ENCODE results near the gene TAF15. TPM values are rescaled to one million over a fixed set of nuclear protein-coding genes. Genes with fewer than 3 reads are reported as not detected.
A peak's percentile ranks its signal among the peaks of the same experiment; 100 is the strongest.

The TAF15 gene
- total and polyA plus RNA-seq, 11 donors, result 30.1 to 151 (median 116) TPM

- 50 to 55% (median 52%) methylated on average over 5 of the region's 5 CpGs for WGBS, 4 donors
- ATAC-seq (peak in 3 of 4 donors; percentile 28 to 49 (median 31)), DNase-seq (no peak)
- peaks cover 0 to 15% (median 0%) of the 10 kb centered on the region in 12 donors for H3K4me1 ChIP-seq
- H3K4me3 ChIP-seq, result peak overlapping the region in 1 of 12 donors; percentile 44
- no peak for TF ChIP-seq POLR2A (IDR thresholded peaks at IDR 0.05)
- TF ChIP-seq, protein P1, sequence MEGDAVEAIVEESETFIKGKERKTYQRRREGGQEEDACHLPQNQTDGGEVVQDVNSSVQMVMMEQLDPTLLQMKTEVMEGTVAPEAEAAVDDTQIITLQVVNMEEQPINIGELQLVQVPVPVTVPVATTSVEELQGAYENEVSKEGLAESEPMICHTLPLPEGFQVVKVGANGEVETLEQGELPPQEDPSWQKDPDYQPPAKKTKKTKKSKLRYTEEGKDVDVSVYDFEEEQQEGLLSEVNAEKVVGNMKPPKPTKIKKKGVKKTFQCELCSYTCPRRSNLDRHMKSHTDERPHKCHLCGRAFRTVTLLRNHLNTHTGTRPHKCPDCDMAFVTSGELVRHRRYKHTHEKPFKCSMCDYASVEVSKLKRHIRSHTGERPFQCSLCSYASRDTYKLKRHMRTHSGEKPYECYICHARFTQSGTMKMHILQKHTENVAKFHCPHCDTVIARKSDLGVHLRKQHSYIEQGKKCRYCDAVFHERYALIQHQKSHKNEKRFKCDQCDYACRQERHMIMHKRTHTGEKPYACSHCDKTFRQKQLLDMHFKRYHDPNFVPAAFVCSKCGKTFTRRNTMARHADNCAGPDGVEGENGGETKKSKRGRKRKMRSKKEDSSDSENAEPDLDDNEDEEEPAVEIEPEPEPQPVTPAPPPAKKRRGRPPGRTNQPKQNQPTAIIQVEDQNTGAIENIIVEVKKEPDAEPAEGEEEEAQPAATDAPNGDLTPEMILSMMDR (IDR thresholded peaks at IDR 0.05), result no peak
- H3K27me3 ChIP-seq, result no peaks in the 10 kb centered on the region
- peak overlapping the region in 1 of 12 donors; percentile 54 for H3K27ac ChIP-seq
- intact Hi-C loops (cut with DNase I), result no loop called here
- H3K9me3 ChIP-seq, result no peaks in the 10 kb centered on the region
- H3K36me3 ChIP-seq, result no peaks in the 10 kb centered on the region
Measured at GRCh38 chr17:35875072-35875799, 66.0 kb downstream of the TAF15 start.

DNA sequence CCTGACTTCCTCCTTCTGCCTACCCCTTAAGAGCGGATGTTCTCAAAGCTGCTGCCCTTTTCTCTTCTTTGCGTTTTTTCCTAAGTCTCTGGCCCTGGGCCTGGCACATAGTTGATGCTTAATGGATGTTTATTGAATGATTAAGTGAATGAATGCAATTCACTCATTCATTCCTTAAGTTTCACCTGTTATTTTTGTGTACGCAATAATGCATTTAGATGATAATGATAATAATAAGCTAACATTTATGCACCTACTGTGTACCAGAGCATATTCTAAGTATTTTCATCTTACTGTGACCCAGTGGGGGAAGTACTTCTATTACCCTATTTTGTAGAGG is 66.5 kb downstream of the TAF15 start:
- peak overlapping the region in 1 of 12 donors; percentile 53 for H3K27ac ChIP-seq
- intact Hi-C loops (cut with DNase I), result no loop called here

GRCh38 chr17:35876534-35876933 is 67.2 kb downstream of the TAF15 start:
- intact Hi-C loops (cut with DNase I), result no loop called here
- Histone ChIP-seq H3K9me3 (no peaks in the 10 kb centered on the region), H3K27ac (peak overlapping the region in 1 of 12 donors; percentile 53), H3K4me1 (peaks cover 0 to 26% (median 0%) of the 10 kb centered on the region in 12 donors), H3K4me3 (peak overlapping the region in 1 of 12 donors; percentile 44), H3K27me3 (no peaks in the 10 kb centered on the region), H3K36me3 (no peaks in the 10 kb centered on the region)
- DNase-seq, result no peak
- no peak for ATAC-seq
- WGBS, 4 donors, result 82 to 90% (median 86%) methylated on average over 3 of the region's 3 CpGs
- TF ChIP-seq POLR2A (IDR thresholded peaks at IDR 0.05), result no peak
- TF ChIP-seq, protein P1 (IDR thresholded peaks at IDR 0.05), result no peak

More for the DNA sequence above, 66.5 kb downstream of the TAF15 start:
- DNase-seq, result no peak
- no peak for TF ChIP-seq POLR2A (IDR thresholded peaks at IDR 0.05)
- TF ChIP-seq, protein P1 (IDR thresholded peaks at IDR 0.05), result no peak
- WGBS, 4 donors, result 60 to 75% (median 64%) methylated on average over 3 of the region's 3 CpGs
- Histone ChIP-seq H3K36me3 (no peaks in the 10 kb centered on the region), H3K27me3 (no peaks in the 10 kb centered on the region), H3K9me3 (no peaks in the 10 kb centered on the region), H3K4me1 (peaks cover 0 to 21% (median 0%) of the 10 kb centered on the region in 12 donors), H3K4me3 (peak overlapping the region in 1 of 12 donors; percentile 44)
- no peak for ATAC-seq

GRCh38 chr17:35877345-35878029 is 68.2 kb downstream of the TAF15 start:
- TF ChIP-seq, protein P1 (IDR thresholded peaks at IDR 0.05), result no peak
- TF ChIP-seq POLR2A (IDR thresholded peaks at IDR 0.05), result no peak
- DNase-seq (no peak), ATAC-seq (no peak)
- Histone ChIP-seq H3K4me1 (peaks cover 0 to 26% (median 0%) of the 10 kb centered on the region in 12 donors), H3K4me3 (peak overlapping the region in 1 of 12 donors; percentile 44), H3K27me3 (no peaks in the 10 kb centered on the region), H3K9me3 (no peaks in the 10 kb centered on the region), H3K36me3 (no peaks in the 10 kb centered on the region), H3K27ac (no peak overlapping the region)
- intact Hi-C loops (cut with DNase I), result no loop called here
